GM19455 (cell line): ENCODE data around the gene ADCY5.

Source experiments
- ATAC-seq: cut with Tn5 transposase; IDR thresholded peaks from one replicate; pipeline ENCODE4 v1.9.1; 2021; ENCODE audit not compliant: unreplicated experiment

The ADCY5 gene

DNA sequence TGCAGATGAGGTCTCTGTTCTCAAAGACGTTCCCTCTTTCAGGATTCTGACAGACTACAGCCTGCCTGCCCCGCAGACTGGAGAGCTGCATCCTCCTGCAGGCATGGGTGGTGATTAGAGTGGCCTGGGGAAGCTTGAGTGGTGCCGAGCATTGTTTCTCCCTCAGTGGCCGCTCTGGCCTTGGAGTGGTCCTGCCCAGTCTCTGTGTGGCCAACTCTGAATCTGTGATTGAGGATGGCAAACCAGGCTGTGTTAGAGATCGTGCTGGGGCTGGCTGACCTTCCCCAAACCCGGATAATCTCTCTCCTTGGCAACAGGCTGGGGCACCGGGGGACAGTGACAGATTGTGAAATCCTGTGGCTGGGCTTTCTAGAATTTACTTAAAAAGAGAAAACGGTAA, 11.0 kb upstream of the ADCY5 start:
- no peak for ATAC-seq

DNA sequence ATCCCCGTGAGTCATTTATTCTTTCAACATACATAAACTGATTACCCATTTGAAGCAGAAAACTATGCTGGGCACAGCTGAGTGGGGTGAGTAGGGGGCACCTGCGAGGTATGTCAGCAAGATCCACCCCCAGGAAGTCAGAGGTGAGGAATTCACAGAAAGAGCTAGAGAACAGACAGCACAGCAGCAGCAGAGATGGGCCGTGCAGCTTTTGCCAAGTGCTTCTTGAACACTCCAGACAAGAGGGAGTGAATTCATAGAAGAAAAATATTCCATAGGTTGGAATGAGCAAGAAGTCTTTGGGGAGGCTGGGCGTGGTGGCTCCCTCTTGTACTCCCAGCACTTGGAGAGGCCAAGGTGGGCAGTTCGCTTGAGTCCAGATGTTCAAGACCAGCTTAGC, 9.4 kb upstream of the ADCY5 start:
- ATAC-seq, result no peak

DNA sequence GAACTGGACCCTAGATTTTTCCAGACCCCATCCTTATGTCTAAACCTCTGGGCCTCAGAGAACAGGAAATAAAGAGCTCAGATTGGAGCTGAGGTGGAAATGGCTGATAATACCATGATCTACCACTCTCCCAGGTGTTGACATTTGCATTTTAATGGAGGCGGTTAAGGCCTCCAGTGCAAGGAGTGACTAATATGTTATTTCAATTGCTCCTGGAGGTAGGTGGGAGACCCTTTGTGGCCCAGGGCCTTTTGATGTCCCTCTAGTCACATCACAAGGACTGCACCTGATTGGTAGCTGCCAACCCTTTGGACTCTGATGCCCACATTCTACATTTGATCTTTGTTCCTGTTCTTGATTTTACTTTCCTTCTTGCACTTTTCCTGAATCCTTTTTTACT, 9.0 kb upstream of the ADCY5 start:
- ATAC-seq, result no peak

DNA sequence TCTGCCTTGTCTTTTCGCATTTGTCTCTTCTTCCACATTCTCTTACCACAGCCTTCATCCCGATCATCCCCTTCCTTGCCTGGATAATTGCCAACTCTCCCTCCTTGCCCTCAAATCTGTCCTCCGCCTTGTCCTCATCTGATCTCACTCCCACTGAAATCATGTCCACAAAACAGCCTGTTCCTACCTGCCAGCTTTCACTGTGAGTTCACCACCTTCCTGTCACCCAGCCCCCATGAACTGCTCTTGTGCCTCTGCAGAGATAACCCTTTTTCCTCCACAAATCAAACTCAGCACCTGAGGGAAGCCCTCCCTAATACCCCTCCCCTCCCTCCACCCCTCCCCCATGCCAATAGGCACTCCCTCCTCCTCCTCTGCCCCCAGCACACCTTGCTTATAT, 4.8 kb upstream of the ADCY5 start:
- no peak for ATAC-seq

DNA sequence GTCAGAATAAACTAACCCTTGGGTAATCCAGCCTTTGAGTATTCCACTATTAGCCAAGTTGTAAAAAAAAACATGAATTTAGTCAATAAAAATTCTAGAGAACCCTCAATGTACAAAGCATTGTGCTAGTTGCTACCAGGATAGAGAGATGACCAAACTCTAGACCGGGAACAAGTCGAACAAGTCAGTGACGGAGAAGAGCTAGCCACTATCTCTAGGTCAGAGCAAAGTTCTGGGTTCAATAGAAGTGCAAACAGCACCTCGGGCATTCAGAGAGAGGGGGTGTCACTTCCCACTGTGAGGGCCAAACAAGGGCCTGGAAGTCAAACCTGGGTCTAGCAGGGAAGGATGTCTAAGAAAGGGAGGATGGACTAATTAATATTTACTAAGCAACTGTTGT, 2.3 kb upstream of the ADCY5 start:
- no peak for ATAC-seq

DNA sequence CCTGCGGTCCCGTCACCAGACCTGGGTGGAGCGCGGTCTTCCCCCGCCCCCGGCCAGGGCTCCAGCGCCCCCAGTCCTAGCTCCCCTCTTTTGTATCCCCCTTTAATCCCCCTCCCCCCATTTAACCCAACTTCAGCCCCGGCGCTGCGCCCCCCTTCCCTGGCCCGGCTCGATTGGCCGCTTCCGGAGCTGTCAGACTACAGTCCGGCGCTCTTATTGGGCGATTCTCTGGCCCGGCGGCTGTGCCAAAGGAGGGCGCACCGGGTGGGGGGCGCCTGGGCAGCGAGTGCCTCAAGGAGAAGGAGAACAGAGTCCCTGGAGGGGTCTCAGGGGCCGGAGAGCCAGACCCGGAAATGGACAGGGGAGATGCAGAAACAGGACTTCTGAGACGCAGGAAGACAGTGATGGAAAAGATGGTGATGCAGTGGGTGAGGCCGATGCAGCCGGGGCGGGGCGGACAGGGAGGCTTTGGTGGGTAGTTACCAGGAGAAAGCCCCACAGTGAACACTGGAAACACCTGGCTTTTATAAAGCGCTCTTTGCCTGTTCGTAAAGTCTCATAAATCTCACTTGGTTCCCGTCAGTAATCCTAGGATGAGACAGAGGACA, 1.2 kb upstream of the ADCY5 start:
- ATAC-seq, result no peak

DNA sequence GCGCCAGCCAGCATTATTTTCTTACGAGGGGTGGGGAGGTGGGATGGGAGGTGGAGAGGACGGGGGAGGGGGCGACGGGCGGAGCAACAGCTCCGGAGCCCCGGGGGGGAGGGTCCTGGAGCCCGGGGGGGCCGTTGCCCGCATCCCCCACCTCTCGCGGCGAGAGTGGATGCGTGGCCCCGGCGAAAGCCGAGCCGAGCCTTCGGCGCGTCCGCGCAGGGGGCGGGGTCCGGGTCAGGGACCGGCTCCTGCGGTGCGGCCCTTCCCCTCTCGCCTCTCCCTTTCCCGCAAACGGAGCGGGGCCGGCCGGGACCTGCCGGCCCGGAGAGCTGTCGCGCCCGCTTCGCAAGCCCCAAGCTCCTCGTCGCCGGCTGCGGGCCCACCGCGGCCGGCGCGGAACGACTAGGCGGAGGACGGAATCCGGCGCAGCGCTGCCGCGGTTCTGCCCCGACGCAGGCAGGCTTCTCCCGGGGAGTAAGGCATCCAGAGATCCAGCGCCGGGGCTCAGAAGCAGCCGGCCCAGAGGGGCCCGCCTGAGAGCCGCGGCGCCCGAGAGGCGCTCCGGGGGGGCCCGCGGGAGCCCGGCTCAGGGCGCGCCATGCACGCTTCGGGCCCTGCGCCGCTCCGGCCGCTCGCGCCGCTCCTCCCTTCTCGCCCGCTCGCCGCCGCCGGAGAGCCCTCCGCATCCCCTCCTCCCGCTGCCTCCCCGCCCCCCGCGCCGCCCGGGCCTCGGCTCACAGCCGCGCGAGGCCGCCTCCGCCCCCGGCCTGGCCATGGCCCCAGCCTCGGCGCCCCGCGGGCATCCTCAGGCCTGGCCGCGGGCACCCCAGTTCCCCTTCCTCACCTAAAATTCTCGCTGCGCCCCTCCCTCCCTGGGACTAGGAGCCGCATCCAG, 459 bp upstream of the ADCY5 start:
- no peak for ATAC-seq

DNA sequence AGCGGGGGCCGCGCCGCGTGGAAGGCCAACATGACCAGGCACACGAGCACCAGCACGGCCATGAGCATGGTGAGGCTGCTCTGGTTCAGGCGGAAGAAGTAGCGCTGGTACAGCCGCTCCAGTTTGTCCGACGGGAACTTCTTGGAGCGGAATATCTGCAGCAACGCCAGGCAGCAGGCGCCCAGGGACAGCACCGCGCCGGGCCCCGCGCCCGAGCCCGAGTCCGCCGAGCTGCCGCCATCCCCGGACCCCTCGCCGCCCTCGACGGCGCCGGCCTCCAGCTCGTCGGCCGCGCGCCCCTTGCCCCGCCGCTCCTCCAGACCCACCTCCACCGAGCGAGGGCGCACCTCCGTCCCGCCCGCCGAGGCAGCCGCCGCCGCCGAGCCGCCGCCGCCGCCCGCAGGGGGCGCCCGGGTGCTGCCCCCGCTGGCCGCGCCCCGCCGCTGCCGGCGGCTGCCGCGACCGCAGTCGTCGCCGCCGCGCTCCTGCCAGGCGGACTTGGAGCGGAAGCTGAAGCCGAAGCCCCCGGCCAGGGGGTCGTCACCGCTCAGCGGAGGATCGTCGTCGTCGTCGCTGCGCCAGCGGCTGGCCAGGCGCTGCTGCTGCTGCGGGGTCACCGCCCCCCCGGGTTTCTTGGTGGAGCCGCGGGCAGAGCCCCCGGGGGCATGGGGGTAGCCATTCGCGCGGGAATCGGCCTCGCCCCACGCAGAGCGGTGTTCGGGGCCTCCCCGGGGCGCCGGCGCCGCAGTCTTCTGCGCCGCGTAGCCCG, 957 bp downstream of the ADCY5 start:
- no peak for ATAC-seq

DNA sequence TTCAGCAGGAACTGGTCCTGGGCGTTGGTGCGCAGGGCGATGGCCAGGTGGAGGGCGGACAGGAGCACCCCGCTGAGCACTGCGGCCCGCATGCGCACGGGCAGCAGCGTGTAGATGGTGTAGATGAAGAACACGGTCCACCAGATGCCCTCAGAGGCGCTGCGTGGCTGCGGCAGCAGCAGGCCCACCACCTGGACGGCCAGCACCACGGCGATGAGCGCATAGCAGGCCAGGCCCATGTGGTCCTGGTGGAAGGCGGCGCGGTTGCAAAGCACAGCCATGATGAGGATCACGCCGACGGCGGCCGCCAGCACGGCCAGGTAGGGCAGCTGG, 1.5 kb downstream of the ADCY5 start:
- no peak for ATAC-seq

DNA sequence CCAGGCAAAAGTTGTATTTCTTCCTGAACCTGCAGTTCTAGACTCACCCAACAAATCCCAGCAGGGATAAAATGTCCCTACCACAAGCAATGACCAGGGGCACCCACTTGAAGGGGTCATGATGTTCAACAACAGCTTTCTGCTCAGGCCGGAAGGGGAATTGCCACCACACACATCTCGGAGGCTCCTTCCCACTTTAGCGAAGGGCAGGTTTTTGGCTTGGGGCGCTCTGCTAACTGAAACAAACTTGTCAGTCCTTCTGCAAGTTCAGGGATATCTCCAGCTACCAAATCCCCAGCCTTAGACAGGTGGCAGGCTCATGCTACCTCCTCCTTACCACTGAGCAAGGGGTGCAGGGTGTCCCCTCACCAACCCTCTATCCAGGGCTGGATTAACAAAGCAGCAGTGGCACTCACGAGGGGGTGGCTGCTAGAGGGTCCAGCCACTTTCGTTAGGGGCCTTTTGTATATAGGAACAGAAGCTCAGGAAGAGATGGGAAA, 2.2 kb downstream of the ADCY5 start:
- no peak for ATAC-seq

DNA sequence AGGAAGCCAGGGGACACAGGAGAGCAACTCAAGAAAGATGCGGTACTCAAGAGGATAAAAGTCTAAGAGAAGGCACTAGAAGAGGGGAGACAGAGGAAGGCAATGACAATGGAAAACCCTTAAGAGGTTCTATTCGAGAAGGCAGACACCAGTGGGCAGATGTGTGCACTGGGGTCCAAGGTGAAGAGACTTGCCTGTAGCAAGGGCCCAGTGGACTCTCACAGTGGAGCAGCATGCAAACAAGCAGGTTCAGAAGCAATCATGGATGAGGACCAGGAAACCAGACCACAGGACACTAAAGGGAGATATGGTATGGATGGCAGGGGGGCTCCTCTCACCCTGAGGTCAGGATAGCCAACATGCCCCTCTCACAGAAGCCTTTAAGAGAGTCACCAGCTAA, 2.7 kb downstream of the ADCY5 start:
- ATAC-seq, result no peak

DNA sequence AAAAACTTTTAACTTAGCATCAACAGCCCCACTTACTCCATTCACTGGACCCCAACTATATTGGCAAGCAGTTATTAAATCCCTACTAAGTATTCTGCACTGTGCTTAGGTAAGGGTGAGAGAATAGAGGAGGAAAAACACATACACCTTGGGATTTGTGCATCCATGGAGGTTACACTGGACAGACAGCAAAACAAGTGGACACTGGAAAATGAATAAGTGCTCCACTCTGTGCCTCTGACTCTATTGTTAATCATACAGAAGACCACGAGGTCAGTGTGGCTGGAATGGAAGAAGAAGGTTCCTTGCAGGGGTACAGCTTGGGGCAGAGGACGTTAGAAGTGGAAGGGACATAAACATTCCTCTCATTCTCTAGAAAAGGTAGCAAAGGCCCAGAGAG, 3.2 kb downstream of the ADCY5 start:
- ATAC-seq, result no peak

DNA sequence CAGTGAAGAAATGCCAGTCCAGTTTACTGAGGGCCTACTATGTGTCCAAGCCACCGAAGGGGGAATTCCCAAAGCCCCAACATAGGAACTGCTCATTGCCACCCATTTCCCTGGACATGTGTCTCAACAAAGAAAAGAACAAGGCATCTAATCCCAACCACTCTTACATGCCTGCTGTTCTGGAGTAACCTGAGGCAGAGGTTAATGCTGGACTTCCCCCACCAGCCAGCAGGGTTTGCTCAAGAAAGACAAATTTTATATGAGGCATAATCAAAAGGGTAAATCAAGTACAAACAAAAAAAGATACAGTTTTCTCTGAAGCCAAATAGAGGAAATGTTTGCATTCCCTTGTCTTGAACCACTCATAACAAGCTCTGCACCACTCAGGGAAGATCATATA, 4.1 kb downstream of the ADCY5 start:
- ATAC-seq, result no peak

DNA sequence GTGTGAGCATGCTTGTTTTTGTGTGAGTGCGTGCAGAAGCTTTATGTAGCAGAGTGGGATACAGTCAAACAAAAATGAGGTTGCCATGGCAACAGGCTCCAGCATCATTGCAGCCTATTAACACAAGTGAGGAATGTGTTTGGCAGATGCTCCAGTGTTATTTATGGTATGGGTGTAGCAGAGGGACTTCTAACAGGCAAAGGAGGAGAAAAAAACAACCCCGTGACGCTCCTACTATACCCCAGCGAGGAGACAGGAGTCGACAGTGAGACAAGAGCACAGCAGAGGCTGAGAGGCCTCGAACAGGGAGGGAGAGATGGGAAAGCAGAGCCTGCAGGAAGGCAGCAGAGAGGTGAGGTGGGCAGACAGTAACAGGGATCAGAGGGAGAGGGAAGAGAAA, 4.9 kb downstream of the ADCY5 start:
- no peak for ATAC-seq

DNA sequence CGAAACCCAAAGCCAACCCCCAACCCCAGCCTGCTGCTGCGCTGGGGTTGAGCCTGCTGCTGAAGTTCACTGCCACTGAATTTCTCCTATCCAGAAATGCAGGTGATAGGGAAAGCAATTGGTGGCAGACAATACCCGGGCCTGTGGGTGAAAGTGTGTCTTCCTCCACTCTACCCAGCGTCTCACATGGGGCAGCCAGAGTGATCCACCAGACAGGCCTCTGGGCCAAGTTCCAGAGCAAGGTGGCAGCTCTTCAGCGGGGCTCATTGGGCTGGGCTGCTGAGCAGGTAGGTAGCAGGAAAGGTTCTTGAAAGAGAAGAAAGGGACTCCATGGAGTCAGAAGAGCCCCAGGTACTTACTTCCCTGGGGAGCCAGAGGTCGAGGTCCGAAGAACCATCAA, 6.0 kb downstream of the ADCY5 start:
- ATAC-seq, result no peak

DNA sequence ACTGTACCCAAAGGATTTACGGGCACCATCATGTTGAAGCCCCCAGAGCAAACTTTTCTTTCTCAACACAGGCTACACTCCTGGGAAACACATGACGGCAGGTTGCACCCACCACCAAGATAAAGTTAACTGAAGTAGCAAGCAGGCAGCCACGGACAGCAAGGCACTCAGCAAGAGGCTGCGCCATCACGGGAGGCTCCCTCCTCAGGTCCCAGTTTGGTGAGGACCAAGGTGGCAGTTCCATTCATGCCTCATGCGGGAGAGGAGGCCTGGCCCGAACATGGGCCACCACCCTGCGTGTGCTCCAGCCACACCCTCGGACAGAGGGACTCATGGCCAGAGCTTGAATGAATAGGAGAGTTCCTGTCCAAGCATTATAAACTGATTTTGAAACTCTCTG, 6.8 kb downstream of the ADCY5 start:
- no peak for ATAC-seq

DNA sequence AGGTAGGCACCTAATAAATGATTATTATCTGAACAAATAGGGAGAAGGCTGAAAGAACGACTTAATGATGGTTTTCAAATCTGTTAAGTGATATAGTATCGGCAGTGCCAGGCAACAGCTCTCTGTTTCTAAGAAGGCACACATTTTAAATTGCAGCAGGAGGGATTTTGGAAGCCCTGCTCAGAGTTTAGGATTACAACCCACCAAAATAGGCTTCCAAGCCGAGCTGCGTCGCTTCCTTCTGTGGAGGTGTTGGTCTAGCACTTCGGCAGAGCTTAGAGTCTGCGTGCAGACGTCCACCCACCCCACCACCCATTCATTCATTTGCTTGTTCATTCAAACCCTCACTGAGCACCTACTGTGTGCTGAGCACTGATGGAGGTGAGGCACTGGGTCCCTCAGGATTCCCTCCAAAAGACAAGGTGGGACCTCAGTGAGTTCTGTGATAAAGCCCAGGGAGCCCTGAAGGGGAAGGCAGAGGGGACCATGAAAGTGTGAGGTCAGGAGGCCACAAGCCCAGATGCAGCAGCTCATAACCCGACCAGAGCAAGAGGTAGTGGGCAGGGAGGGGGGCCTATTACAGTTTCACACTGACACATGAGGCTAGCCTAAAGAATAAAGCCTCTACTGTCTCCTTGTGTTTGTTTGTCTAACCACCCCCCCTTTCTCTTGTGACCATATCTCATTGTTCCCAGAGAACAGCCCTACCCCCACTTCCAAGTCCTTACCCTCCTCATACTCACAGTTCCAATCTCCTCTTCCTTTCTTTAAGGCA, 8.9 kb downstream of the ADCY5 start:
- no peak for ATAC-seq

DNA sequence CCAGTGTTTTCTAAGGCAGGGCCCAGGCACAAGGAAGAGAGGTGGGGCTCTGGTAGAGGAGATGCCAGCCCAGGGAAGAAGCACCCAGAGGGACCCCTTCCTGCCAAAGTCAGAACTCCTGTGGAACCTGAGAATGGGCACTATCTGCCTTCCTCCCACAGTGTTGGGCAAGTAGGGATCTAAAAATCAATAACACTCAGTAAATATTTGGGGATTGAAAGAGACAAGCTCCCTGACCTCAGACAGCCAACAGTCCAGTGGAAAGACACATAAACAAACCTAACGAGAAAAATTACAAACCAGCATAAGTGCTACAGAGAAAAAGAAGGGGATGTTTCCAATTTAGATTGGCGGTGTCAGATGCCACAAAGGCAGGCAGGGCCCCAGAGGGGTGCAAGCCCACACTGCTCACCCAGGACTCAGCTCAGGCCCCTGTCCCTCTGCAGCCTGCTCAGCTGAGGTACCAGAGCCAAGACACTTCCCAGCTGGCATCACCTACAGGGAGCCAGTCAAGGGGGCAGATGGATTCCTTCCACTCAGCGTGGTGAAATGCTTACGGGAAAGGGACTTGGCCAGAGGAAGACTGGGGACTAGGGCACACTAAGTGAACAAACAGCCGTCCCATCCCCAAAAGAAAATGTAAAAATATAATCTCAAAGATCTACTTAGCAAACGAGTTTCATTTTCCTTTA, 15.9 kb downstream of the ADCY5 start:
- no peak for ATAC-seq

DNA sequence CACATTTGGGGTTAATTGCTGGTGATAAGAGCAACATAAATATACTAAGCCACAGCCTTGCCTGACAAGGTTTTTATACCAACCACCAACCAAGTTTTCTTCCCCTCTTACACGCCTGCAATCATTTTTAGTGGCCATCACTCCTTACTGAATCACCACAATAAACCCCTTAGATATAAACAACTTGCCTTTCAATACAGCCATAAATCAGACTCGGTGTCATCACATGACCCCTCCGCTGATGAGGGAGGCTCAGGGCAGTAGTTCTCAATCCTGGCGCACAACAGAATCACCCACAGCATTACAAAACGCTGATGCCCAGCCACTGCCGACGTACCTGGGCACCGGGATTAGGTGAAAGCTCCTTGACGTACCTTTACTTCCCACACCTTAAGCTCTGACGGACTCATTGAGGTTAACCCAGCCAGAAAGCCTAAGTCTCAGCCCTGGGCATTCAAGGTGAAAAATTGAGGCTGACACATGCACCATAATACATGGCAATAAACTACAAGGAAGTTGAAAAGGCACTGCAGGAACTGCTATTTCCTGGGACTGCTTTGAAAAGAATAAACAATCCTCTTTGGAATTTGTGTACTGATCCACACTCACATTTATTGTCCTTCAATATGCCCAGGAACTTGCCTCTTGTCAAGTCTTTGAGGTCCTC, 17.1 kb downstream of the ADCY5 start:
- ATAC-seq, result no peak

DNA sequence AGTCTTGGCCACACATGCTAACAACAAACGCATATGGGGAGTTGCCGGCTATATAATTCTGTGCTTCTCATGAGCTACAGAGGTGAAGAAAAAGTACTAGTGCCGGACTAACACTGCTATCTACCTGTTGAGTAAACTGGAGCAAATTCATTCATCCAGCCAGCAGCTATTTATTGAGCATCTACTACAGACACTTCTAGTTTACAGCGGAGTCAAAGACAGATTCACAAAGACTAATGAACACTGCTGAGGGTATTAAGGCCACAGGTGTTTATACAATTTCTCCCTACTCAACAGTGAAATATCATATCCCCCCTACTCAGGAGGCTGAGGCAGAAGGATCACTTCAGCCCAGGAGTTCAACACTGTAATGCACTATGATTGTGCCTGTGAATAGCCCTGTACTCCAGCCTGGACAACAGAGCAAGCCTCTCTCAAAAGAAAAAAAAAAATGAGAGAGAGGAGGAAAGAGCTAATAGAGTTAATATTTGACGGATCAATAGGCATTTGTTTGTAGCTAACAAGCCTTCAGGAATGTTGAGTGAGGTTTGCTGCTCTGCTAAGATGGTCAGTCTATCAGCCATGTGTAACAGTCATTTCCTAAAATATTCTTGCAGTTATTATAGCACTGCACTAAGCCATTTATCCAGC, 17.8 kb downstream of the ADCY5 start:
- ATAC-seq, result no peak
